ENCODE measurements around the gene EREG.
"Not testable (repeated sequence)": the region's sequence is repeated elsewhere in the genome, so short reads cannot be mapped to it uniquely, and the experiment has no call there.

DNA sequence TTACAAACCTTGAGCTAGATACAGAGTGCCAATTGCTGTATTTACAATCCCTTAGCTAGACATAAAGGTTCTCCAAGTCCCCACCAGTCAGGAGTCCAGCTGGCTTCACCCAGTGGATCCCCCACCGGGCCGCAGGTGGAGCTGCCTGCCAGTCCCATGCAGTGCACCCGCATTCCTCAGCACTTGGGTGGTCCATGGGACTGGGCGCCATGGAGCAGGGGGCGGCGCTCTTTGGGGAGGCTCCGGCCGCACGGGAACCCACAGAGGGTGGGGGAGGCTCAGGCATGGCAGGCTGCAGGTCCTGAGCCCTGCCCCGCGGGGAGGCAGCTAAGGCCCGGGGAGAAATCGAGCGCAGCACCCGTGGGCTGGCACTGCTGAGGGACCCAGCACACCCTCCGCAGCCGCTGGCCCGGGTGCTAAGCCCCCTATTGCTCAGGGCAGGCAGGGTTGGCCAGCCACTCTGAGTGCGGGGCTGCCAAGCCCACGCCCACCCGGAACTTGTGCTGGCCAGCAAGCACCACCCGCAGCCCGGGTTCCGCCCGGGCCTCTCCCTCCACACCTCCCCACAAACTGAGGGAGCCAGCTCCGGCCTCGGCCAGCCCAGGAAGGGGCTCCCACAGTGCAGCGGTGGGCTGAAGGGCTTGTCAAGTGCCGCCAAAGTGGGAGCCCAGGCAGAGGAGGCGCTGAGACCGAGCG, 34.1 kb downstream of the EREG start:
- not testable (repeated sequence) for TF ChIP-seq CTCF (optimal IDR thresholded peaks at IDR 0.05 in 1 of 3, IDR thresholded peaks at IDR 0.05 in 1 of 3, conservative IDR thresholded peaks at IDR 0.05 in 1 of 3; ENCODE audit: extremely low read depth in 1 of 3, insufficient read depth in 2 of 3, low read length in 3 of 3); EZH2 (IDR thresholded peaks at IDR 0.05; ENCODE audit: low read length)

All from keratinocyte (primary cell).